GM12878 (cell line): Measurements from ENCODE around the gene ANXA8L1.

Experiments
- CEBPB ChIP-seq, 2 experiments: fragments of 150-350 bp in 1 of 2; IDR thresholded peaks; 2 replicates each; pipeline ENCODE4 v1.6.1; 2012 to 2014; ENCODE audit warnings: low read depth in 2 of 2, low read length in 2 of 2, borderline replicate concordance in 1 of 2, inconsistent platforms in 1 of 2
- EP300 ChIP-seq, 2 experiments: fragments of 150-350 bp in 1 of 2; IDR thresholded peaks; 2 replicates each; pipeline ENCODE4 v1.6.1; 2011 to 2012; ENCODE audit warnings: low read depth in 2 of 2, low read length in 2 of 2, borderline replicate concordance in 1 of 2, improper control_type of control experiment in 1 of 2, inconsistent platforms in 1 of 2; ENCODE audit not compliant: control insufficient read depth in 1 of 2
- PAX5 ChIP-seq: IDR thresholded peaks from 2 replicates; pipeline ENCODE4 v1.6.1; 2011; ENCODE audit warnings: low read depth, low read length, borderline replicate concordance
- REST ChIP-seq: IDR thresholded peaks from 2 replicates; pipeline ENCODE4 v1.6.1; 2012; ENCODE audit warnings: mild to moderate bottlenecking, low read depth, low read length
- STAT1 ChIP-seq: fragments of 450-650 bp; conservative IDR thresholded peaks from 2 replicates; pipeline ENCODE4 v1.6.1; 2014; ENCODE audit warnings: antibody characterized with exemption, mild to moderate bottlenecking
- TAF1 ChIP-seq: IDR thresholded peaks from 2 replicates; pipeline ENCODE4 v1.6.1; 2011; ENCODE audit warnings: mild to moderate bottlenecking, low read depth, low read length, borderline replicate concordance

GRCh38 chr10:46329690-46330016 lies 45.9 kb upstream of the ANXA8L1 start:
- no peak for TF ChIP-seq REST
- TF ChIP-seq STAT1, result no peak
- TF ChIP-seq EP300 (IDR thresholded peaks at IDR 0.05; ENCODE audit: borderline replicate concordance in 1 of 2, control insufficient read depth in 1 of 2, low read depth in 2 of 2, low read length in 2 of 2), result no peak
- TF ChIP-seq TAF1, result no peak
- TF ChIP-seq PAX5, result no peak
- no peak for TF ChIP-seq CEBPB (IDR thresholded peaks at IDR 0.05; ENCODE audit: borderline replicate concordance in 1 of 2, low read depth in 2 of 2, low read length in 2 of 2)
